Kidney (tissue), 14 donors: ENCODE results near the gene ERFE. TPM values are rescaled to one million over a fixed set of nuclear protein-coding genes. Genes with fewer than 3 reads are reported as not detected.
A peak's percentile ranks its signal among the peaks of the same experiment; 100 is the strongest.

Source experiments
- DNase-seq, 5 donors: peaks; one replicate each; pipeline ENCODE4 v3.0.0-alpha.2; 2013 to 2020
- FAIRE-seq: peaks from 2 replicates; lab custom pipeline; 2012; peaks lifted over from hg19 to GRCh38; lab: Jason Lieb, UNC
- H3K27ac ChIP-seq, 2 donors: one replicate each; pipeline ENCODE4 v1.7.0; 2013; ENCODE audit warnings: low read depth in 2 of 2, low read length in 2 of 2, inconsistent platforms in 1 of 2
- H3K27me3 ChIP-seq: one replicate; pipeline ENCODE4 v1.7.1; 2013; ENCODE audit warnings: low read length, inconsistent platforms; ENCODE audit not compliant: control insufficient read depth, insufficient read depth
- H3K36me3 ChIP-seq, 3 donors: one replicate each; pipeline versions ENCODE4 v1.7.0 to v1.7.1; 2013; ENCODE audit warnings: low read length in 3 of 3, control low read depth in 1 of 3, inconsistent platforms in 1 of 3; ENCODE audit not compliant: insufficient read depth in 3 of 3, control insufficient read depth in 2 of 3
- H3K4me1 ChIP-seq, 3 donors: one replicate each; pipeline versions ENCODE4 v1.7.0 to v1.7.1; 2013; ENCODE audit warnings: low read length in 3 of 3, inconsistent platforms in 1 of 3, low read depth in 1 of 3; ENCODE audit not compliant: control insufficient read depth in 2 of 3, insufficient read depth in 2 of 3
- H3K4me3 ChIP-seq, 3 donors: one replicate each; pipeline versions ENCODE4 v1.7.0 to v1.8.1; 2013; ENCODE audit warnings: low read length in 3 of 3, control low read depth in 1 of 3, inconsistent platforms in 1 of 3
- H3K9ac ChIP-seq, 3 donors: one replicate each; pipeline versions ENCODE4 v1.7.0 to v1.7.1; 2013; ENCODE audit warnings: low read length in 3 of 3, control low read depth in 1 of 3, inconsistent platforms in 1 of 3
- H3K9me3 ChIP-seq, 3 donors: one replicate each; pipeline versions ENCODE4 v1.7.0 to v1.7.1; 2013; ENCODE audit warnings: low read length in 3 of 3, control low read depth in 1 of 3, inconsistent platforms in 1 of 3; ENCODE audit not compliant: control insufficient read depth in 2 of 3, insufficient read depth in 1 of 3
- CTCF ChIP-seq: IDR thresholded peaks from 3 replicates; pipeline ENCODE4 v1.5.1; 2012; ENCODE audit warnings: mild to moderate bottlenecking, moderate library complexity, borderline replicate concordance; ENCODE audit not compliant: insufficient read depth; ENCODE audit errors: extremely low read depth
- intact Hi-C: fragments of 100-400 bp; cut with DNase I; formaldehyde crosslinking; loops from one replicate; pipeline ENCODE4 v1.11.1; 2022
- polyA plus RNA-seq: library from polyadenylated mRNA; stranded (reverse); fragments of 350-450 nt; fragmentation: Illumina TruSeq; extraction: RNeasy Lipid Tissue Mini Kit (QIAGEN cat#74804); gene quantifications from one replicate; pipeline ENCODE4 v1.2.3, GENCODE V29; 2014; ENCODE audit warnings: low read depth, low replicate concordance; ENCODE audit not compliant: insufficient read depth
- total RNA-seq: library from RNA; stranded (reverse); fragmentation: NEBNext Ultra II Directional; extraction: Animal tissue kit (Norgen Biotek cat#: 25700); gene quantifications from one replicate; pipeline ENCODE4 v1.2.1, GENCODE V29; 2021
- donor health status: control.
- donor health status: control.
- donor health status: control.
- donor health status: control.
- donor health status: control.
- donor health status: DM: yes; HTN: yes; CAD: no.
- donor health status: Normal renal cell carcinoma (clear cell type).

ERFE gene
- total and polyA plus RNA-seq, 2 donors from 2014 or later, result 1.6 to 61.4 TPM

- Histone ChIP-seq H3K36me3 (no peaks in the 10 kb centered on the region), H3K27ac (no peak within 1 kb of the TSS), H3K9ac (no peak within 1 kb of the TSS), H3K27me3 (no peaks in the 10 kb centered on the region), H3K4me3 (no peak within 1 kb of the TSS), H3K9me3 (no peaks in the 10 kb centered on the region), H3K4me1 (peaks cover 0 to 4% (median 0%) of the 10 kb centered on the region in 3 donors)
- intact Hi-C loops, result no loop called here
- FAIRE-seq, result no peak
- peak in 2 of 5 donors; percentile 37 to 68 for DNase-seq
- TF ChIP-seq CTCF, result no peak
Observed at GRCh38 chr2:238138331-238139195, 20.2 kb upstream of the ERFE start, which contains the start of gene KLHL30. TSS of gene KLHL30 (plus strand) at chr2:238138668. CDS start at chr2:238140755, 2,087 bp downstream.

- Histone ChIP-seq H3K4me1 (peaks cover 0 to 4% (median 0%) of the 10 kb centered on the region in 3 donors), H3K27me3 (no peaks in the 10 kb centered on the region), H3K4me3 (no peak overlapping the region), H3K9ac (no peak overlapping the region), H3K9me3 (no peaks in the 10 kb centered on the region), H3K27ac (no peak overlapping the region), H3K36me3 (no peaks in the 10 kb centered on the region)
- no peak for FAIRE-seq
- no peak for TF ChIP-seq CTCF
- peak in 3 of 5 donors; percentile 48 to 77 (median 63) for DNase-seq
- intact Hi-C loops, result no loop called here
Observed at GRCh38 chr2:238139196-238140039, 19.4 kb upstream of the ERFE start.

- Histone ChIP-seq H3K27me3 (no peaks in the 10 kb centered on the region), H3K4me3 (no peak overlapping the region), H3K27ac (no peak overlapping the region), H3K36me3 (no peaks in the 10 kb centered on the region), H3K9ac (no peak overlapping the region), H3K9me3 (no peaks in the 10 kb centered on the region), H3K4me1 (peaks cover 0 to 4% (median 0%) of the 10 kb centered on the region in 3 donors)
- FAIRE-seq (no peak), DNase-seq (no peak)
- intact Hi-C loops, result no loop called here
- no peak for TF ChIP-seq CTCF
Observed at GRCh38 chr2:238140040-238140439, 18.7 kb upstream of the ERFE start.
